HG03469 (cell line): ENCODE data around the gene CACNA1E.
"Not testable (repeated sequence)": the region's sequence is repeated elsewhere in the genome, so short reads cannot be mapped to it uniquely, and the experiment has no call there.

Experiments used
- ATAC-seq: cut with Tn5 transposase; IDR thresholded peaks from one replicate; pipeline ENCODE4 v1.9.1; 2021; ENCODE audit warnings: mild to moderate bottlenecking, moderate library complexity, moderate number of reproducible peaks; ENCODE audit not compliant: unreplicated experiment

The CACNA1E gene

DNA sequence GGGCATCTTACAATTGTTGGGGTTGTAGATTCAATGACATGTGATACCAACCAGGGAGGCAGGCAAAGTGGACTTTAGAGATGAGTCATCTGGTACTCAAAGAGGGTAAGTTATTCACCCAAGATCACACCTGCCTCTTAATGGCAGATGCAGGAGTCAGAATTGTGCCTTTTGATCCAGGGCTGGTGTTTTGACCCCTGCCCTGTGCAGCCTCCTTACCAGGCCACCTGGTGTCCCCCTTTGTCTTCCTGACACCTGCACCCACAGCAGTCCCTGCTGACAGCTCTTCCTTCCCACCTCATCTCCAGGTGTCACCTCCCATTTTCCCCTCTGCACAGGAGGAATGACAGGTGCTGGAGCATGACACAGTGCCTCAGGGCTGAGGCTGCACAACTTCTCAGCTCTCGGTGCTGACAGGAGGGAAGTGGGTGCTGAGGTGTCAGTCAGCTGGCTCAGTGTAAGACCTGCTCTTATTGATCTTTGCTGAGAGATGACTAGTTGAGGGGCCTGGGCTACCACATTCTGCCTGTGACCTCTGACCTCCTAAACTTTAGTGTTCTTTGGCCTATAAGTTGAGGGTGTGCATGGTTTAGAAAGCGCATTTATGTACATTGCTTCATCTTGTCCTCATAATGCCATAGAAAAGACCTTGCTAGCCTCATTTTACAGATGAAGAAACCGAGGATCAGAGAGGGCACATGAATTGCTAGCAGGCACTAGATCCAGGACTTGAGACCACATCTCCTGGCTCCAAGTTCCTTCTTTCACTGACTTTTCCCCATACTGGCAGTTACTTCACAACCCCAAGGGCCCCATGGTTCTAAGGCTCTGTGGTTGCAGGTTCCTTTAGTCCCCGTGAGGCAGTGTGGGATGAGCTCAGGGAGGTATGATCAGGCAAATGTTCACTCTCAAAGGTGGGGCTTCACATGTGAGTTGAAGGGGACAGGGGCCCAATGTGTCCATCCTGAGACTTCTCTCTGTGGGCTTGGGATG is 31.3 kb downstream of the CACNA1E start:
- peak; percentile 57 for ATAC-seq

- ATAC-seq: no peak
Measured at GRCh38 chr1:181516706-181517105, 33.4 kb downstream of the CACNA1E start.

DNA sequence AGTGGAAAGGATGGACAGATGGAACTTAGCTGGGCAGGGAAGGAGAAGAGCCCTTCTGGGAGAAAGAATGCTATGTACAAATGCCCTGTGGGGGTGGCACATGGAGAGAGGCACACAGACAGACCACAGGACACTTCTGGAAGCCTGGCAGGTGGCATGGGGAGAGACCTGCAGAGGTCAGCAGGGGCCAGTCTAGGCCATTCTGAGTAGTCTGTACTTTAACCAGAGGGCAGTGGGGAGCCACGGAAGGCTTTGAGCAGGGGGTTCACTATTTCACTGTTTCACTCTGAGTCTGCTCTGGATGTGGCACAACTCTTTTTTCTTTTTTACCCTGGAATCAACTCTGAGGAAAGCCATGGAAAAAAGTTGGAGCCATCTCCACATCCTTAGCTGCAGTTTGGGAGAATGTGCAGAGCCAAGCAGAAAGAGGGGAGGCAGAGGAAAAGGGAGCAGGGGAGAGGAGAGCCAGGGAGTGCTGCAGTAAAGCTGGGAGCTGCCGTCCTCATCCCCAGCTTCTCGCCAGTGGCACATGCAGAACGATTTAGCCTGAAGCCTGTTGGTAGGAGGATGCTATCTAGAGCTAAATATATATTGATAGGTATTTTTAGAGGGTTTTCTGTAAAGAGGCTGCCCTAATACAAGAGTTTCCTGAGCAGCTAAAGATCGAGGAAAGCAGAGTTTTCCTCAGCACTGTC is 34.0 kb downstream of the CACNA1E start:
- ATAC-seq: no peak

DNA sequence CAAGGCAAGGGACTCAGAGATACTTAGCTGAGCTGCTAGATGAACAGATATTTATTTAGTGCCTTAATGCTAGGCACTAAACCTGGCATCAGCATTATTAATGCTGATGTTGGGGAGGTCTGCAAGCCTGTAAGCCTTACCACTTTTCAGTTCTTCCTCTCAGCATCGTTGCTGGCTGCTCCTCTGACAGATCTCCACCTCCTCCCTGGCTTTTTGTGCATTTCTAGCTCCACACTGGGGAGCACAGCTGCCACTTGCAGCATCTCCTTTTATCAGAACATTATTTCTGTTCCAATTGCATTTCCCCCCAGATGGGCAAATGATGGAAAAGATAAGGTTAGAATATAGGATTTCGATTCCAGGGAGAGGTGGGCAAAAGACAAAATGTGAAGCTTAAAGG is 34.8 kb downstream of the CACNA1E start:
- ATAC-seq: no peak

DNA sequence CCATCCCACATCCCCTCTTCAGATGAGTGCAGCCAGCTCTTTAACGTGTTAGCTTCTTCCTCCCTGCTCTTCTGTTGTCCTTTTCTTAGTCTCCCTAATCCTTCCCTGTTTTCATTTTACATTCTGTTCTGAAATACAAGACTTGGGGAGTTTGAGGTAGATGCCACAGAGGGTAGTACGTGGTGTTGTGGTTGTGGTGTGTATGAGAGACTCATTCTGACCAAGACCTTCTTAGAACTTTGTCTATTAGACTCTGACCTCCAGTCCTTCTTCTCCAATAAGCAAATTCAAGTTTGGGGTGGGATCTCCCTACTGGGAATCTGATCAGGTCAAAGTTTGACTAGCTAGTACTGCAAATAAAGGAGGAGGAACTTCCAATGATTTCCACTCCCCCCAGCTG is 39.5 kb downstream of the CACNA1E start:
- no peak for ATAC-seq

DNA sequence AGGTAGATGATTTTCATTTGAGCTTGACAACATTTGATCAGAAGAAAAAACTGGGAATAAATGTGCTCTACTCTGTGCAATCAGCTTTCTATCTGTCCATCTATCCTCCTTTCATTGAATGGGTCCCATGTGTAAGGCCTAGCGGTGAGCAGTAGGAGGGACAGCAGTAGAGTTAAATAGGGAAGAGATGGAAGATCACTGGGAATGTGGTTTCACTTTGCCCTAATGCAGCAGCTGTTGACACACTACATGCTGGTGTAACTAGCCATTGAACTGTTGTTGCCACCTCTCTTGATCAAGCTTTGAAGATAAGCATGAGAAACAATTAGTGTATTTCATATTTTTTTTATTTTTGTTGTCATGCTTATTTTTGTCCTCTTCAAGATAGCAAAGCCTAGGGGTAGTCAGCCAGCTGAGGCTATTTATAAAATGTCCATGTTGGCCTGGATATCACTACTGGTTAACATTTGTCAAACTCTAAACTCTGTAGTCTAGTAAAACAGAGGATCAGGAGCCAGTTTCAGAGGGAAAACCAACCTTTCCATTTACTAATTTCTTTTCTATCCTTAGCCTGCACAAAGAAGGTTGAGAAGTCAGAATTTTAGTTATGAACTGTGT is 41.9 kb downstream of the CACNA1E start:
- no peak for ATAC-seq

DNA sequence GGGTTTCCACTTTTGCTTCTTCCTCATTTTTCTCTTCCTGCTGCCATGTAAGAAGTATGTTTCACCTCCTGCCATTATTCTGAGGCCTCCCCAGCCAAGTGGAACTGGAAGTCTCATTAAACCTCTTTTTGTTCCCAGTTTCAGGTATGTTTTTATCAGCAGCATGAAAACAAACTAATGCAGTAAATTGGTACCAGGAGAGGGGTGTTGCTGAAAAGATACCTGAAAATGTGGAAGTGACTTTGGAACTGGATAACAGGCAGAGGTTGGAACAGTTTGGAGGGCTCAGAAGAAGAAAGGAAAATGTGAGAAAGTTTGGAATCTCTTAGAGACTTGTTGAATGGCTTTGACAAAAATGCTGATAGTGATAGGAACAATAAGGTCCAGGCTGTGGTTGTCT is 44.9 kb downstream of the CACNA1E start:
- not testable (repeated sequence) for ATAC-seq

DNA sequence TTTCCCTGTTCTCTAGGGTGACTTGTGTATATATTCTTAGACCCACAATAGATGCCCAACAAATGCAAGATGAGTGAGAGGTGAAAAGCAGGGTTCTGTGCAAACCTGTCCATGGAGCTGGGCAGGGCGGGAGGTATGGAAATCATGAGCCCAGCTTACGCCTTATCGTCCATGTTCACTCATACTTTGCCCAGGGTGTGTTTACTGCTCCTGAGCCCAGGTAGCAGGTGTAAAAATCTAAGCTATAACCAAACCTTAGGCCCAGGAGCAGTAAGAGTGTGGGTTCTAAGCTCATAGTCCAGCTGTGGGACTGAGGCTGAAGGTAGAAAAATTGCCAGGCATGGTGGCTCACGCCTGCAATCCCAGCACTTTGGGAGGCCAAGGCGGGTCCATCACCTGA is 48.1 kb downstream of the CACNA1E start:
- no peak for ATAC-seq

DNA sequence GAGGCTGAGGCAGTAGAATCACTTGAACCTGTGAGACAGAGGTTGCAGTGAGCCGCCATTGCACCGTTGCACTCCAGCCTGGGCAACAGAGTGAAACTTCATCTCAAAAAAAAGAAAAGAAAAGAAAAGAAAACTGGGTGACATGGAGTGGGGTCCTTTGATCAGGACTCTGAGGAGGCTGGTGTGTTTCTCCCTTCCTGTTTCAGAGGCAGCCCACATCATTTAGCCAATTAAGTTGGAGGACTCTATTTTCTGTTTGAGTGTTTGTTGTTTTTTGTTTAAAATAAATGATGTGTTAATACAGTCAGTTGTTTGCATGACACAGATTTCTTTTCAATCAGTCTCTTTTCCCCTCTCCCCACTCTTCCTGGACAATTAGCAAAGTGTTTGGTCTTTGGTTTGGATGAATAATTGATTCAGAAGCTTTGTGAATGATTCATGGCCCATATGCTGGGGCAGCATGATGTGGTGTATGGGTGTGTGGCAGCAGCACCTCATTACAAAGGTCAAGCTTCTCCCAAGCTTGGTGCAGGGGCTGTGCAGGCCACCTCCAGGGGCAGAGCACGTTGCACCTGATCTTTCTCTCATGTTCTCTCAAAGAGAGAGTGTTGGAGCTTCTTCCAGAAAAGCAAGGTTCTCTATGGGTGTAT is 48.8 kb downstream of the CACNA1E start:
- no peak for ATAC-seq

DNA sequence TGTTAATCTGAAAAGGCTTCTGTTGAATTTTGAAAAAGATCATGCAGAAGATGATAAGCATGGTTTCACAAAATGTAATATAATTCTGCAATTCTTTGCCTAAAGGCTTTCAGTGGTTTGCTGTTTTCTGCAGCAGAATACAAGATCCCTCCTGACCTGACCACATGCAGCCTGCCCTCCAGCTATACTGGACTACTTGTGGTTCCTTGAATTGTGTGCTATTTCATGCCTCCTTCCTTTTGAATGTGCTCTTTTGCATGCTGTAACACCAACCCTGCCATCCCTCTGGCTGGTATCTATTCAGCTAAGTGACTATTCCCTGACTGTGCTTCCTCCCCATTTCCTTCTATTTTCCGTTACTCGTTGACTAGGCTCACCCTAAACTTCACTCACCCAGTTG is 55.5 kb downstream of the CACNA1E start:
- ATAC-seq: no peak

DNA sequence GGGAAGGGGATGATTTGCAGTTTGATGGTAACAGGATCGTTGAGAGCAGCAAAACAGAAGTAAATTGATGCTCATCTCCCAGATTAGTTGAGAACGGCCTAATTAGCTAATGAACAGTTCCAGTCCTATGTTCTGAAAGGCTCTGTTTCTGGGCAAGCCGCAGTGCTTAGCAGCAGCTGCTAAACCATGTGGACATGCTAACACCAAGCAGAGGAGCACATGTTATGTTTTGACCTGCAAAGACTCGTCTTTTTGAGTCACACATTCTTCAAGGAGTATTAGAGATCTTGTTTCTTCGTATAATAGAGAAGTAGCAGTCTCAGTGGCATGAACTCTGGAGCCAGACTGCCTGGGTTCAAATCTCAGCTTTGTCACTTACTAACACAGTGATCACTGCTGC is 58.1 kb downstream of the CACNA1E start:
- ATAC-seq: no peak

- ATAC-seq: no peak
Measured at GRCh38 chr1:181541947-181542346, 58.6 kb downstream of the CACNA1E start.

DNA sequence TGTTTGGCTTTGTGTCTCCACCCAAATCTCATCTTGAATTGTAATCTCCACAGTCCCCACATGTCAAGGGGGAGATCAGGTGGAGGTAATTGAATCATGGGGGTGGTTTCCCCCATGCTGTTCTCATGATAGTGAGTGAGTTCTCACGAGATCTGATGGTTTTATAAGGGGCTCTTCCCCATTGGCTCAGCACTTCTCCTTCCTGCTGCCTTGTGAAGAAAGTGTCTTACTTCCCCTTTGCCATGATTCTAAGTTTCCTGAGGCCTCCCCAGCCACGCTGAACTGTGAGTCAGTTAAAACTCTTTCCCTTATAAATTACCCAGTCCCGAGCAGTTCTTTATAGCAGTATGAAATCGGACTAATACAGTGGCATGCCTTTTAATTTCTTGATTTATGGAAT is 59.1 kb downstream of the CACNA1E start:
- not testable (repeated sequence) for ATAC-seq

- ATAC-seq: no peak
Measured at GRCh38 chr1:181545395-181545794, 62.1 kb downstream of the CACNA1E start.

DNA sequence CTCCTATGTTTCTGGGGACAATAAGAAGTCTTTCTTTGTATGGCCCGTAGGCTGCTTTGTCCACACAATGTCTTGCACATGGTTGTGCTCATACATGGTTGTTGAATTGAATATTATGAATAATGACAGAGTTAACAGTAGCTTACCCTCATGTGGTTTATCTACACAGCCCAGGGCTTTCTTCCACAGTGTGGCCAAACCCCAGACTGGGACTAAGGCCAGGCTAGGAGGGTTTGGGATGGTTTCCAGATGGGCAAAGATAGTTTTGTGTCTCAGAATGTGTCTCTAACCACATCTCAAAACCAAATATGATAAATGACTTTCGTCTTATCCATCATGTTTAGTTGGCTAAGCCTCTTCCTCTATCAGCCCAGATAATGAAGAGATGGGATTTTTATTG is 65.2 kb downstream of the CACNA1E start:
- no peak for ATAC-seq

DNA sequence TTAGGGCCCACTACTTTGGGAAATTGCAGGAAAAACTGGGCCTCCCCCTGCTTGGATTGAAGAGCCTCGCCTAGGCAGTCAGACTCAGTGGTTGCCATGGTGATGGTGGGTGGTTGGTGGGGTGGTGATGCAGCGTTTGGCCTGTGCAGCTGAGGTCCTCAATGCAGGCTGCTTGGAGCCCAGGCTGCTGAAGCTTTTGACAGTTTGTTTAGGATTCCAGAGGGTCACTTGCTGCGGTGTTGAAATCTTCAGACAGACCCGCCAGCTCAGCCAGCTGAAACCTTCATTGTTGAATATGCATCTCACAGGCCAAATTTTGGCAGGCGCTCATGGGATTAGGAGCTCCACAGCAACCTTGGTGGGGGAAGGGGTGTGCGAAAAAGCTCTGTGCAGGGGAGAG is 67.9 kb downstream of the CACNA1E start:
- ATAC-seq: no peak

DNA sequence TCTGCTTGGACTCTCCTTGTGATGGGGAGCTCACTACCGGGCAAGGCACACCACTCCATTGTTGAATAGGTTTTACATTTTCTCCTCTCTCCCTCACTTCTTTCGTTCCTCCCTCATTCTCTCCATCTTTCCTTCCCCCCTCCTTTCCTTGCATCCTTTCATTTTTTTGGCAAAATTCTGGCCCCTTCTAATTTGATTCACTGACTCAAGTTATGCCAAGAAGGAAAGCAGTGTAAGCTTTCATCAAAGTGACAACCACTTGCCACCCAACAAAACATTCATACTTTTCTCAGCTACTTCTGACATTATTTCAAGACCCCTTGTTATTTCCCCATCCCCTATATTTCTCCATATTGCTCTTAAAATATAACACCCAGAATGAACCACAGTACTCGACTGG is 68.4 kb downstream of the CACNA1E start:
- ATAC-seq: no peak

GRCh38 chr1:181554465-181554864 is 71.1 kb downstream of the CACNA1E start:
- ATAC-seq: no peak

DNA sequence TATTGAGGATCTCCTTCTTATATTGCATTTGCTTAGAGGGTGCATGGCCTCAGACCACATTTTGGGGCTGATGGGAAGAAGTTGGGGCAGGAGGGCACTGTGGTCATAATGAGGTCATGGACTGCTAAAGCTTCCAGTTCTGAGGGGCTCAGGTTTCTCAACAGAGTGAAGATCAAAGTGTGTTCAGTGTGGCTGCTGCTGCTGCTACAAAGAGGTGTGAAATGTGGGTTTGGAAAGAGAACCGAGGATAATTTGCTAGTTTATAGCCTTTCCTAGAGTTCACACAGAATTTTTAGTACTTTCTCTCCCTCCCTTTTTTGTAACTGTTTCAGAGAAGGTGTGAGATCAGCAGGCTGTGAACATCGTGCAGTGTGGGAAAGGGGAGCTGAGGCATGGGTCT is 73.3 kb downstream of the CACNA1E start:
- no peak for ATAC-seq

GRCh38 chr1:181557313-181557712 is 74.0 kb downstream of the CACNA1E start:
- no peak for ATAC-seq

- no peak for ATAC-seq
Measured at GRCh38 chr1:181558416-181558815, 75.1 kb downstream of the CACNA1E start.
